ENCODE results near the gene MECP2.
"Not testable (repeated sequence)": the region's sequence is repeated elsewhere in the genome, so short reads cannot be mapped to it uniquely, and the experiment has no call there.

Gene MECP2

GRCh38 chrX:153993079-153993478 is 104.4 kb downstream of the MECP2 start:
- no peak for DNase-seq (ENCODE audit: low read depth in 2 of 2)

DNA sequence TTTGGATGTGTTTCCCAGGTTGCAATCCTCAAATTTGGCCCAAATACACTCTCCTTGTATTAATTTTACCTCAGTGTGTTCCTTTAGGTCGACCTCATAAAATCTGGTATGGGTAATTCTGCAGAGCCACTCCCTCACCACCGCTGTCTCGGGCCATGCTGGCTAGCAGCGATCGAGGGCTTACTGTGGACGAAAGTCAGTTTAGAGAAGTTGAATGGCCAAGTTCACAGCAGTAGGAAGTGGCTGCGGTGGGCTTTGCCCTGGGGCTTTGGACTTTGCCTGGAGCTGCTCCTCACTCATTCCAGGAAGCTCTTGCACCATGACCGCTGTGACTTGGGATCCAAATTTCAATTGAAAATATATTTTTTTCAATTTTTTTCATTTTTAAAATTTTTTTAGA is 105.3 kb downstream of the MECP2 start:
- DNase-seq (ENCODE audit: low read depth in 2 of 2) = no peak

DNA sequence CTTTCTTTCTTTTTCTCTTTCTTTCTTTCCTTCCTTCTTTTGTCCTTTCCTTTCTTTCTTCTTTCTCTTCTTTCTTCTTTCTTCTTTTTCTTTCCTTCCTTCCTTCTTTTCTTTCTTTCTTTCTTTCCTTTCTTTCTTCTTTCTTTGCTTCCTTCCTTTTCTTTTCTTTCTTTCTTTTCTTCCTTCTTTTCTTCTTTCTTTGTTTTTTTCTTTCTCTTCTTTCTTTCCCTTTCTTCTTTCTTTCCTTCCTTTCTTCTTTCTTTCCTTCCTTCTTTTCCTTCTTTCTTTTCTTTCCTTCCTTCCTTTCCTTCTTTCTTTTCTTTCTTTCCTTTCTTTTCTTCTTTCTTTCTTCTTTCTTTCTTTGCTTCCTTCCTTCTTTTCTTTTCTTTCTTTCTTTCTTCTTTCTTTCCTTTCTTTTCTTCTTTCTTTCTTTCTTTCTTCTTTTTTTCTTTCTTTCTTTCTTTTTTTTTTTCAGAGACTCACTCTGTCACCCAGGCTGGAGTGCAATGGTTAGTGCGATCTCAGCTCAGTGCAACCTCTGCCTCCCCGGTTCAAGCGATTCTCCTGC is 106.4 kb downstream of the MECP2 start:
- no peak for DNase-seq (ENCODE audit: low read depth in 2 of 2)

DNA sequence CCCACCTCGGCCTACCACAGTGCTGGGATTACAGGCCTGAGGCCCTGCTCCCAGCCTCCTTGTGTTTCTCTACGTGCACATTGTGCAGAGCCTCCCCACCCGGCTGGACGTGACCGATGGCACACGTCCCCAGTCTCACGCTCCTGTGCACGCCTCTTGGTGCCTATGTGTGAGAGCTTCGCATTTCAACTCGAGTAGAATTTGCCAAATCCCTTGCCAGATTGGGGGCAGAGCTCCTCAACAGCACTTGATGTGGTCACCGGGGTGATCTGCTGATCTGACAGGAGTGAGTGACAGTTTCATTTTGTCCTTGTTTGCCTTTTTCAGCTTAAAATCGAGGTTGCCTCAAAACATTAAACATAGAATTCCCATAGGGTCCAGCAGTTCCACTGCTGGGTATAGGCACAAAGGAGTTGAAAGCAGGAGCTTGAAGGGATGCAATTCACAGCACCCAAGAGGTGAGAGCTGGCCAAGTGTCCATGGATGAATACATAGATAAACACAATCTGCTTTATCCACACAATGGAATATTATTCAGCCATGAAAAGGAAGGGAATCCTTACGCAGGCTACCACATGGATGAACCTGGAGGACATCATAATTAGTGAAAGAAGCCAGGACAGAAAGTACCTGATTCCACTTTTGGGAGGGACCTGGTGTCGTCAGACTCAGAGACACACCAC is 107.4 kb downstream of the MECP2 start:
- DNase-seq (ENCODE audit: low read depth in 2 of 2) = no peak

DNA sequence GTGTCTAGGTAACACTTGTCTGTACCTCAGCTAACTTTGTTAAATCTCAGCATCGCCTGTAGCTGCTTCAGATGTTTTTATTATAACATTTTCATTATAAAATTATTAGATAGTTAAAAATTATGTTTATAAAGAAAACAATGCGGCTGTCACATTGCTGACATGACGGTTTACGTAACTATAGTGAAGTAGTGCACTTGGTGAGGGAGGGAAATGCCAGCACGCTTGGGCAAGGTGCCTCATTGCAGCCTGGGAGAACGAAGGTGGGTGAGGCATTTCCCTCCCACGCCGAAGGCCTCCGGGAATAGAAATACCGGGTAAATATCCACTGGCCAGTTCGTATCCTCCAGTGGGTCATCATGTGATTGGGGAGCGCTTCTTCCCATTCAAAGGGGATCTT is 109.0 kb downstream of the MECP2 start:
- no peak for DNase-seq (ENCODE audit: low read depth in 2 of 2)

DNA sequence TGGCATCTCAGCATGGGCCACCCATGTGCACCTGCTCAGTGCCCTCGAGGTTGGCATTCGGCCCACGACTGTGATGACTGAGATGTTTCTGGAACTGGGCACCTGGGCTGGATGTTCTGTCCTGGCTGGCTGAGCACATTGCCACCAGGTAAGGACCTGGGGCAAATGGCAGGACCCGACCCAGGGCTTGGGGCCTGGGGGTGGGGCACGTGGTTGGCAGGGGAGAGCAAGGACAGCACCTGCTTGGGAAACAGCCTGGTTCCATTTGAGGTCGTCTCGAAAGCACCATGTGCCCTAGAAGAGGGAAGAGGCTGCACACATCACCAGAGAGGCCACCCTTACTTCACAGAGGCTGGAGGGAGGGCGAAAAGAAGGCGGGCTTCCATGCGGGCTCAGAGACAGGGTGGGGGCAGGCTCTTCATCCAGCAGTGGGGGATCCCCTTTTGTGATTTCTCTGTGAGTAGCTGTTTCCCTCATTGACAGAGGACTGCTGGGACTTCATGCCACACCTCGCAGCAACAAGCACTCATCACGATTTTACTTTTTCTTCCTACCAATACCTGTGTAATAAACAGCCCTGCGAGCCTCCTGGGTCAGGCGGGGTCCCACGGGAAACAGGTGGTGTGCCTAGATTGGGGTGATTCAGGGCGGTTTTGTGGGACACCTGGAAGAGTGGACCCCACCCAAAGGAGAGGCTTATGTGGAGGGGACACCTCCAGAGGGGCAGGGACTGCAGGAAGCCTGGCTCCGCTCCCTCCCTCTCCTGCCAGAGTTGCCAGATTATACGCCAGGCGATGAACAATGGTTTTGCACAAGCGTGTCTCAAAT is 113.0 kb downstream of the MECP2 start:
- no peak for DNase-seq (ENCODE audit: low read depth in 2 of 2)

- DNase-seq (ENCODE audit: low read depth in 2 of 2) = no peak
Measured at GRCh38 chrX:153983321-153983801, 114.2 kb downstream of the MECP2 start.

DNA sequence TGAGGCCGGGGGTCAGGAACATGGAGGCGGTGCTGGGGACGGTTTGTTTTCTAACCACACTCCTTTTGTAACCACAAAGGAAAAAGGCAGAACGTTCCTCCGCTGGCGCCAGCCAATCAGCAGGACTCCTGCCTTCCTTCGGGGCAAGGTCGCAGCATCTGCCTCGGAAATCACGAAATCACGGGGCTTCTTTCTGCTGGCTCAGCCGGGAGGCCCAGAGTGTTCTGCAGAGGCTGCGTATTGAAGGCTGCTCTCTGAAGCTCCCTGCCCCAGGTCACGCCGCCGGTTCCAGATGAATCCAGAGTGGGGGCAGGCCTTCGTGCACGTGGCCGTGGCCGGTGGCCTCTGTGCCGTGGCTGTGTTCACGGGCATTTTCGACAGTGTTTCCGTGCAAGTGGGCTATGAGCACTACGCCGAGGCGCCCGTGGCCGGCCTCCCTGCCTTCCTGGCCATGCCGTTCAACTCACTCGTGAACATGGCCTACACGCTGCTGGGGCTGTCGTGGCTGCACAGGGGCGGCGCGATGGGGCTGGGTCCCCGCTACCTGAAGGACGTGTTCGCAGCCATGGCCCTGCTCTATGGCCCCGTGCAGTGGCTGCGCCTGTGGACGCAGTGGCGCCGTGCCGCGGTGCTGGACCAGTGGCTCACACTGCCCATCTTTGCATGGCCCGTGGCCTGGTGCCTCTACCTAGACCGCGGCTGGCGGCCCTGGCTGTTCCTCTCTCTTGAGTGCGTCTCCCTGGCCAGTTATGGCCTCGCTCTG is 115.6 kb downstream of the MECP2 start:
- DNase-seq (ENCODE audit: low read depth in 2 of 2) = peak; percentile 59 to 66

DNA sequence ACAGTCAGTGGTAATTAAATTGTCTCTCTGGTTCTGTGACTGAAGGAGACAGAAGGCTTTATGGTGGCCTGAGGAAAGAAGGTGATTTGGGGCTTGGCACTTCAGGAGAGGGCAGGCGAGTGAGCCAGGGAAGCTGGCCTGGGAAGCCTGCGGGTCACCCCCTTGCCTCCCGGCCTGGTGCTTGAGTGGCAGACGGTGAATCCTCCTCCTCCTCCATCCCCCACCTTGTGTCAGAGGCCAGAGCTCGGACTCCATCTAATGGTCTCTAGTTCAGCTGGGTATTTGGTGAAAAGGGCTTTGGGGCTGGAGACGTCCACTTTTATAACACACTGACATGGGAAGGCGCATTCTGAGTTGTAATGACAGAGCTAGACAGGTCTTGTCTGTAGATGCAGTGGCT is 116.3 kb downstream of the MECP2 start:
- no peak for DNase-seq (ENCODE audit: low read depth in 2 of 2)

DNA sequence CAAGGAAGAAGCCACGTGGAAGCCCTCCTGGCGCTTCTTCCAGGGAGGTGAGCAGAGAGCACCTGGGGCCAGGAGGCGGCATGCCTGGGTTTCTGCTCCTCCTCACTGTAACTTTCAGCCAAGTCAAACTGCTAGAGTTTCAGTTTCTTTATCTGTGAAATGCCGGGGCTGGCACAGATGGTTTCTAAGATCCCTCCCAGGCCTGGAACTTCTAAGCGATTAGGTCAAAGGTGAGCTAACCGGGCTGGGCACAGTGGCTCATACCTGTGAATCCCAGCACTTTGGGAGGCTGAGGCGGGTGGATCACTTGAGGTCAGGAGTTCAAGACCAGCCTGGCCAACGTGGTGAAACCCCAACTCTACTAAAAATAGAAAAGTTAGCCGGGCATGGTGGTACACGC is 117.1 kb downstream of the MECP2 start:
- not testable (repeated sequence) for DNase-seq (ENCODE audit: low read depth in 2 of 2)

- DNase-seq (ENCODE audit: low read depth in 2 of 2) = no peak
Measured at GRCh38 chrX:153974726-153975286, 122.7 kb downstream of the MECP2 start.

DNA sequence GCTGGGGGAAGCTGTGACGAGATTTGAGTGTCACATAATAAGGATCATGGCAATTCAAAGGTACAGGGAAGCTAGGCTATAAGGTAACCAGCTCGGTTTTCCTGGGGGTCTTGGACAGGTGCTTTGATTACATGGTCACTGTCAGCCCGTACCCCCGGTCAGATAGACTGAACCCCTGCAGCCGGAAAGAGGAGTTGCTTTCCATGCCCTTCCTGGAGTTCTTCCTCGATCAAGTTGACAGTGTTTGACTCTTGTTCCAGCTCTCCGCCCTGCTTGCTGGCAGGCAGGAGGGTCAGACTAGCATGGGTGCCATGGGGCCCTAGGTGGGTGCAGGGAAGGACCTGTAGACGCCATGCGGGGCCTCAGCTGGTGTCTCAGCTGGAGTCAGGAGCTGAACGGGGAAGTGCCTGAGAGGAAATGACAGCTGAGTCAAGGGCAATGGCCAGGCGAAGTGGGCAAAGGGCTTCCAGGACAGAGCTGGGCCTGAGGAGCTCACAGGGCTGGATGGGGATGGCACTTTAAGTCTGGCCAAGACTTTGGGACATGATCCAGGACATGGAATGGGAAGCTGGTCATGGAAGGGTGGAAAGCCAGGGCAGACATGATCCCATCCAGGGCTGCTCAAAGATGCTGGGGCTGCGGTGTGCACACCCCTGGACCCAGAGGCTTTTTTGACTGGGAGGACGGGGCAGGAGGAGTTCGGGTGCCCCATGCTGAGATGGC is 123.4 kb downstream of the MECP2 start:
- no peak for DNase-seq (ENCODE audit: low read depth in 2 of 2)

DNA sequence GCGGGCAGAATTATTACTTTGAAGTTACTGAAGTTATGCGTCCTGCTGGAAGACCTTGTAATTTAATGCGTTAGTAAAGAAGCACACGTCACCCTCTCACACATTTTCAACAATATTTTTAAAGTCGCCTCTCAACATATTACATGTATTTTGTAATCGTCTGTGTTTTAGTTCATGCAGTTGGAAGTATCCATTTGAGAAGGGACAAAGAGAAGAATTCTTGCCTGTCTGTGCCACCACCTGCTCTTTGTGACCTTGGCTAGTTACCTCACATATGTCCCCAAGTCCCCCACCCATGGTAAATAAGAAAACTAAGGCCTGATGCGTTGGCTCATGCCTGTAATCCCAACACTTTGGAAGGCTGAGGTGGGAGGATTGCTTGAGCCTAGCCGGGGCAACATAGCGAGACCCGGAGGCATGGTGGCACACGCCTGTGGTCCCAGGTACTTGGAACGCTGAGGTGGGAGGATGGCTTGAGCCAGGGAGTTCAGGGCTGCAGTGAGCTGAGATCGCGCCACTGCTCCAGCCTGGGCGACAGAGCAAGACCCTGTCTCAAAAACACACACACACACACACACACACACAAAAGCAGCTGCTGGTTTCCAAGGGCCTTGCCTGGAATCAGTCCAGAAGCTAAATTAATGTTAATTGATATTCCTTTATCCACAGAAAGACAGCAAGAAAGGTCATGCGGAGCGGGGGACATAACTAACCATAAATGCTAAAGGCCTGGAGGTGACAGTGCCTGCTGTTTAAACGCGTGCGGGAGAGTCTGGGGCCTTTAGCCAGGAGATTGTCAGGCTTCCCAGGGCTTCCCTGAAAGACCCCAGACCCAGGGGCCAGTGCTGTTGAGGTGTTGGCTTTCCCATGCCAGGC is 124.2 kb downstream of the MECP2 start:
- DNase-seq (ENCODE audit: low read depth in 2 of 2) = no peak

GRCh38 chrX:153972368-153973126 is 125.0 kb downstream of the MECP2 start, which contains the start of gene TMEM187:
Gene TMEM187, plus strand, starts transcription at chrX:153972754. Its CDS starts 9,309 bp downstream, at chrX:153982063.
- DNase-seq (ENCODE audit: low read depth in 2 of 2) = peak; percentile 85 to 88
